HG03135 (cell line): Measurements from ENCODE around the gene PTBP1.

ENCODE experiments used
- ATAC-seq: cut with Tn5 transposase; IDR thresholded peaks from one replicate; pipeline ENCODE4 v1.9.1; 2021; ENCODE audit warnings: mild to moderate bottlenecking, moderate library complexity; ENCODE audit not compliant: unreplicated experiment

Gene PTBP1

DNA sequence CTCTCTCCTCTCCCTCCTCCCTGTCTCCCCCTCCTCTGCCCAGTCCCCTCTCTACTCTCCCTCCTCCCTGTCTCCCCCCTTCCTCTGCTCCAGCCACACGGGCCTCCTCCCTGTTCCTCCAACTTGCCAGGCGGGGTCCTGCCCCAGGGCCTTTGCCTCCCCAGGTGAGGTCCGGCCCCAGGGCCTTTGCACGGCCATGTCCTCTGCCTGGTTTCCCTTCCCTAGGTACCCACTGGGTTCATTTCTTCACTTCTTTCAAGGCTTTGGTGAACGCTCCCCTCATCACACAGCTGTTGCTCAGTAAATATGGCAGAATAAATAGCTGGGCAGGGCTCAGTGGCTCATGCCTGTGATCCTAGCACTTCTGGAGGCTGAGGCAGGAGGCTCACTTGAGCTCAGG is 25.2 kb upstream of the PTBP1 start:
- no peak for ATAC-seq

DNA sequence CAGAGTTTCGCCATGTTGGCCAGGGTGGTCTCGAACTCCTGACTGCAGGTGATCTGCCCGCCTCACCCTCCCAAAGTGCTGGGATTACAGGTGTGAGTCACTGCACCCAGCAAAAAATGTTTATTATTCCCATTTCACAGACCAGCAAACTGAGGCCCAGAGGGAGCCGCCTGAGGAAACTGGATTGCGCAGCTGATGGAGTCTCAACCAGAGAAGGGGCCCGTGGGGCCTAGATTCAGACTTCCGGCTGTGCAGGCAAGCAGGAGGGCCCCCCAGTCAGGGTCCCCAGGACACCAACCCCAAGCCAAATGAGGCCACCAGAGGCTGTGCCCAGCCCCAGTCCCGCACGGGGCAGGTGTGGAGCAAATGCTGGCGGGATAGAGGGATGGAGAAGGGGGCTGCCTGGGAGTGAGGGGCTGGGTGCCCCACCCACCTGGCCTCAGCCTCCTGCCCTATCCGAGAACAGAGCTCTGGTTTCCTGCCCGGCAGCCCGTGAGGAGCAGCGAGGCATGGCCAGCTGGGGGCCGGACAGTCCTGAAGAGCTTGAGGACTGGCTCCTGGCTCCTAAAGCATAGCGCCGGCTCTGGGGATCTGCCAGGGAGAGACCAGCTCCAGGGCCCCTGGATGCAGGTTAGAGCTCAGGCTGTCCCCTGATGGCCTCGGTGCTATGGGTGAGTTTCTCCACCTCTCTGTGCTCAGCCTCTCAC is 24.4 kb upstream of the PTBP1 start:
- no peak for ATAC-seq

GRCh38 chr19:776549-776948 is 20.7 kb upstream of the PTBP1 start:
- no peak for ATAC-seq

- no peak for ATAC-seq
Observed at GRCh38 chr19:778910-779653, 18.2 kb upstream of the PTBP1 start.

DNA sequence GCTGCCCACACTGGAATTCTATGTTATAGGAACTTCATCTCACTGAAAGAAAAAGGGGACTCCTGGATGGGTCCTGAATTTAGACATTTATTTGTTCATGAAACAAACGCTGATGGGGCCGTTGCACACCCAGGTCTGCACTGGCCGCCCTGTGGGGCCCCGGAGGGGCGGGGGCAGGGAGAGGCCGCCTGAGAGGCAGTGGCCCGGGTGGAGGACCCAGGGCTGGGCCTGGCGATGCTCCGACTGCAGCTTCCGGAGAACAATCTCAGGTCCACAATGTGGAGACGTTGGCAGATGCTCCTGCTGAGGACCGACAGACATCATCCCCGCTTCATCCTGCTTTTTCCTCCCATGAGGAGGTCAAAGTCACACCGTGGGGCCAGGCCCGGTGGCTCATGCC is 16.3 kb upstream of the PTBP1 start:
- ATAC-seq = no peak

- no peak for ATAC-seq
Observed at GRCh38 chr19:781800-782184, 15.5 kb upstream of the PTBP1 start.

GRCh38 chr19:782185-782877 is 14.9 kb upstream of the PTBP1 start:
- ATAC-seq = no peak

GRCh38 chr19:782878-783668 is 14.2 kb upstream of the PTBP1 start:
- ATAC-seq = no peak

- ATAC-seq = no peak
Observed at GRCh38 chr19:784541-784940, 12.7 kb upstream of the PTBP1 start.

- no peak for ATAC-seq
Observed at GRCh38 chr19:787536-787935, 9.7 kb upstream of the PTBP1 start.

GRCh38 chr19:788686-788982 is 8.6 kb upstream of the PTBP1 start:
- ATAC-seq = no peak

DNA sequence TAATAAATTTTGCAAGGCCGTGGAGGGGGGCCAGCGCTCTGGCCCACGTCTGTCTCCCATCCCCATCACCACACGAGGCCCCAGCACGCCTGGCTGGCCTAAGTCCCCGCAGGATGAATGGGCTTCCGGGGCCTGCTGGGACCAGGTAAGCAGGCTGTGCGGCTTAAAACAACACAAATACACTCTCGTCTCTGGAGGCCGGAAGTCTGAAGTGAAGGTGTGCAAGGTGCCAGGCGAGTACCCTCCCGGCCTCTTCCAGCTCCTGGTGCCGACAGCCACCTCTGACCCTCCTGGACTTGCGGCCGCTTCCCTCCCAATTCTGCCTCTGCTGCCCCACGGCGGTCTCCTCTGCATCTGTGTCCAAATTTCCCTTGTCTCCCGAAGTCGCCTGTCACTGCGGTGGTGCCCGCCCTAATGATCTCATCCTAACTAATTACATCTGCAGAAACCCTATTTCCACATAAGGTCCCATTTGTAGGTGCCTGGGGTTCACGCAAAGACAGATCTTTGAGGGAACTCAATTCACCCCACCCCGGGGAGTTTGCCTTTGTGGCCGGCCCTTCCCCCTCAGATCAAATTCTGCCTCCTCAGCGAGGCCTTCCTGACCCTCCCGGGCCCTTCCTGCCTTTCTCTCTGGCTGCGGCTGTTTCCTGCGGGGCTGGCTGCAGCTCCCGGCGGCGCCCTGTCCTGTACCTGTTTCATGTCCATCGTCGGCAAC is 8.1 kb upstream of the PTBP1 start:
- no peak for ATAC-seq

DNA sequence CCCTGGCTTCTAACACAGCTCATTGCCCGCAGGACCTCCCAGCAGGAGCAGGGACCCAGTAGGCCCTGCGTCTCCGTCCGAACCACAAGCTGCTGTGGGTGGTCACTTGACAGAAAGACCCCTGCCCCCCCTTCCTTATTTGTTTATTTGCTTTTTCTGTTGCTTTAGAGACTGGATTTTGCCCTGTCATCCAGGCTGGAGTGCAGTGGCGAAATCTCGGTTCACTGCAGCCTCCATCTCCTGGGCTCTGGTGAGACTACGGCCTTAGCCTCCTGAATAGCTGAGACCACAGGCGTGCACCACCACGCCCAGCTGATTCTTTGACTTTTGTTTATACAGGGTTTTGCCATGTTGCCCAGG is 7.6 kb upstream of the PTBP1 start:
- no peak for ATAC-seq

- no peak for ATAC-seq
Observed at GRCh38 chr19:791007-791566, 6.2 kb upstream of the PTBP1 start.

GRCh38 chr19:791567-792305 is 5.5 kb upstream of the PTBP1 start:
- no peak for ATAC-seq

DNA sequence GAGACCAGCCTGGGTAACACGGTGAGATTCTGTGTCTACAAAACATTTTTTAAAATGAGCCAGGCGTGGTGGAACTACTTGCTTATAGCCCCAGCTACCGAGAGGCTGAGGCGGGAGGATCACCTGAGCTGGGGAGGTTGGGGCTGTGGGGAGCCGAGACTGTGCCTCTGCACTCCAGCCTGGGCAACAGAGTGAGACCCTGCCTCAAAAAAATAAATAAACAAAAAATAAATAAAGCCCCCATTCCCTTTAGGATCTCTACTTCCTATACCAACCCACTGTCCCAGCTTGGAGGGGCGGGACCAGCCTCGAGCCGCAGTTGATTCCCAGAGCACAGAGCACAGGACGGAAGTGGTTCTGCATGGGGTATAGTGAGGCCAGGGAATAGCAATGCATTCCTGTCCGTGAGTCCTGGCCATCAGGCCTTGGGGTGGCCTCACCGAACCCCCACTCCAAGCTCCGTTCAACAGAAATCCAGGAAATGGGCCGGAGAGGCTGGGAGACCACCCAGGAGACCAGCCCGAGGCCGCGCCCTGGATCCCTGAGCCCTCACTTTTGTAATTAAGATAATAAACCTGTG is 4.9 kb upstream of the PTBP1 start:
- no peak for ATAC-seq

DNA sequence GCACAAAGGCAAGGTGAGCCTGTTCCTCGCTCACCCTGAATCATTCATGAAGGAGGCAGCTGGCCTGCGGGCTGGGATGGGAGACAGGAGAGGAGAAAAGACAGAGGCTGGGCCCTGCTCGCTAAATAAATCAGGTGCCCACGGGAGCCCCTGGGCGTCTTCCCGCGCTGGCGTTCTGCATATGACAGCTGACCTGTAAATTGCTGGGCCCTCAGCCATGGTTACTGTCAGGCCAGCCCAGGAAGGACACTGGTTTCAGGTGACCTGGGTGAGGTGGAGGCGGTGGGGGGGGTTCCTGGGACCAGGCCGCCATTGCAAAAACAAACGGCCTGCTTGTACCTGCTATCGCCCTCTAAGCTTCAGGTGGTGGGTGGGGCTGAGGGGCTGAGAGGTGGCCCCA is 3.4 kb upstream of the PTBP1 start:
- ATAC-seq = no peak

GRCh38 chr19:795073-795611 is 2.1 kb upstream of the PTBP1 start:
- no peak for ATAC-seq
